NCI-H146 treated with DMSO at 0.1 percent for 48 hours (cell line): ENCODE data around the gene MED8.
"Not testable (repeated sequence)": the region's sequence is repeated elsewhere in the genome, so short reads cannot be mapped to it uniquely, and the experiment has no call there.

Experiments used
- DNase-seq: peaks from one replicate; lab custom pipeline; 2025; ENCODE audit not compliant: unreplicated experiment; lab: John Stamatoyannopoulos, UW

The MED8 gene

GRCh38 chr1:43386676-43387075 lies 2.9 kb downstream of the MED8 start:
- no peak for DNase-seq

GRCh38 chr1:43383449-43383848 lies 6.2 kb downstream of the MED8 start:
- DNase-seq = no peak

GRCh38 chr1:43382027-43382779 lies 7.4 kb downstream of the MED8 start:
- DNase-seq = no peak

- DNase-seq = no peak
These were observed 8.0 kb downstream of the MED8 start for GRCh38 chr1:43381612-43382011.

- DNase-seq = no peak
These were observed 10.1 kb downstream of the MED8 start for GRCh38 chr1:43379476-43379875.

- DNase-seq = no peak
These were observed 11.8 kb downstream of the MED8 start for GRCh38 chr1:43377831-43378230.

- no peak for DNase-seq
These were observed 12.8 kb downstream of the MED8 start for GRCh38 chr1:43376723-43377235.

GRCh38 chr1:43373066-43373940 lies 16.3 kb downstream of the MED8 start:
- DNase-seq = no peak

GRCh38 chr1:43372172-43372571 lies 17.4 kb downstream of the MED8 start:
- no peak for DNase-seq

GRCh38 chr1:43370564-43370963 lies 19.0 kb downstream of the MED8 start:
- no peak for DNase-seq

- DNase-seq = not testable (repeated sequence)
These were observed 19.8 kb downstream of the MED8 start for GRCh38 chr1:43369779-43370178.

- no peak for DNase-seq
These were observed 21.0 kb downstream of the MED8 start for GRCh38 chr1:43368646-43369020.

- peak; percentile 49 for DNase-seq
These were observed 21.5 kb downstream of the MED8 start, which contains the start of gene ELOVL1 for GRCh38 chr1:43367904-43368645. ELOVL1 (minus strand) TSS chr1:43368011; CDS start chr1:43365609, 2,402 bp downstream.

GRCh38 chr1:43367026-43367903 lies 22.3 kb downstream of the MED8 start:
- no peak for DNase-seq

- no peak for DNase-seq
These were observed 23.0 kb downstream of the MED8 start for GRCh38 chr1:43366601-43367025.

GRCh38 chr1:43366179-43366578 lies 23.4 kb downstream of the MED8 start:
- DNase-seq = no peak

GRCh38 chr1:43365678-43366077 lies 23.9 kb downstream of the MED8 start:
- no peak for DNase-seq

- no peak for DNase-seq
These were observed 25.6 kb downstream of the MED8 start for GRCh38 chr1:43363935-43364525.

GRCh38 chr1:43363283-43363934 lies 26.2 kb downstream of the MED8 start:
- no peak for DNase-seq
